ENCODE measurements around the gene MRPL40.

DNA sequence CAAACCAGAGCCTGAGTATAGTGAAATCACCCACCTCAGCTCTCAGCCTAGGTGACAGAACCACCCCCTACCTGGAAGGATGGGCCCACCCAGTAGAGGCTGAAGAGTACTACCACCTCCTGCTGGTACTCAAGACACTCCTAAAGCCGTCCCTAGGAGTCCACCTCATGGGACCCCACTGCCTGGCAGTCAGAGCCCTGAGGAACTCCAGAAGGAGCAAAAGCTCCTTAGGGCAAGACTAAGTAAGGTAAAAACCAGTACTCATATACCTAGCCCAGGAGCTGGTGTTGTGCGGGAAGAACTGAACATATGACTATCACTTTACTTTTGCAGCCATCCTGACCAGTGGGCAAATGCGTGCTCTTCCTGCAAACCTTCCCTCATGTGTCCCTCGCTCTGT is 37.1 kb upstream of the MRPL40 start:
- TF ChIP-seq GATAD2A (CRISPR knock-in tag; IDR thresholded peaks at IDR 0.05) (no peak), KDM4B (CRISPR knock-in tag; IDR thresholded peaks at IDR 0.05) (no peak), ESRRA (CRISPR knock-in tag; IDR thresholded peaks at IDR 0.05; ENCODE audit: low read depth) (no peak), GABPA (IDR thresholded peaks at IDR 0.05; ENCODE audit: low read depth, low read length) (no peak), GABPA (CRISPR knock-in tag; IDR thresholded peaks at IDR 0.05; ENCODE audit: low read depth) (no peak)
- TF ChIP-seq, protein P1, sequence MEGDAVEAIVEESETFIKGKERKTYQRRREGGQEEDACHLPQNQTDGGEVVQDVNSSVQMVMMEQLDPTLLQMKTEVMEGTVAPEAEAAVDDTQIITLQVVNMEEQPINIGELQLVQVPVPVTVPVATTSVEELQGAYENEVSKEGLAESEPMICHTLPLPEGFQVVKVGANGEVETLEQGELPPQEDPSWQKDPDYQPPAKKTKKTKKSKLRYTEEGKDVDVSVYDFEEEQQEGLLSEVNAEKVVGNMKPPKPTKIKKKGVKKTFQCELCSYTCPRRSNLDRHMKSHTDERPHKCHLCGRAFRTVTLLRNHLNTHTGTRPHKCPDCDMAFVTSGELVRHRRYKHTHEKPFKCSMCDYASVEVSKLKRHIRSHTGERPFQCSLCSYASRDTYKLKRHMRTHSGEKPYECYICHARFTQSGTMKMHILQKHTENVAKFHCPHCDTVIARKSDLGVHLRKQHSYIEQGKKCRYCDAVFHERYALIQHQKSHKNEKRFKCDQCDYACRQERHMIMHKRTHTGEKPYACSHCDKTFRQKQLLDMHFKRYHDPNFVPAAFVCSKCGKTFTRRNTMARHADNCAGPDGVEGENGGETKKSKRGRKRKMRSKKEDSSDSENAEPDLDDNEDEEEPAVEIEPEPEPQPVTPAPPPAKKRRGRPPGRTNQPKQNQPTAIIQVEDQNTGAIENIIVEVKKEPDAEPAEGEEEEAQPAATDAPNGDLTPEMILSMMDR (CRISPR knock-in tag; IDR thresholded peaks at IDR 0.05): no peak
